H4 (cell line): ENCODE measurements around the gene ACR. TPM values are rescaled to one million over a fixed set of nuclear protein-coding genes. Genes with fewer than 3 reads are reported as not detected.

Experiments
- DNase-seq: peaks from one replicate; pipeline ENCODE4 v3.0.0-alpha.2; 2015; ENCODE audit warnings: low spot score
- total RNA-seq: library from RNA; depleted of rRNA; stranded (reverse); fragments of >200 nt; shearing (Covaris generic); gene quantifications from 2 replicates; pipeline ENCODE4 v1.2.3, GENCODE V29; 2014; rRNA removed

ACR gene
- not detected in 2 replicates for total RNA-seq

DNA sequence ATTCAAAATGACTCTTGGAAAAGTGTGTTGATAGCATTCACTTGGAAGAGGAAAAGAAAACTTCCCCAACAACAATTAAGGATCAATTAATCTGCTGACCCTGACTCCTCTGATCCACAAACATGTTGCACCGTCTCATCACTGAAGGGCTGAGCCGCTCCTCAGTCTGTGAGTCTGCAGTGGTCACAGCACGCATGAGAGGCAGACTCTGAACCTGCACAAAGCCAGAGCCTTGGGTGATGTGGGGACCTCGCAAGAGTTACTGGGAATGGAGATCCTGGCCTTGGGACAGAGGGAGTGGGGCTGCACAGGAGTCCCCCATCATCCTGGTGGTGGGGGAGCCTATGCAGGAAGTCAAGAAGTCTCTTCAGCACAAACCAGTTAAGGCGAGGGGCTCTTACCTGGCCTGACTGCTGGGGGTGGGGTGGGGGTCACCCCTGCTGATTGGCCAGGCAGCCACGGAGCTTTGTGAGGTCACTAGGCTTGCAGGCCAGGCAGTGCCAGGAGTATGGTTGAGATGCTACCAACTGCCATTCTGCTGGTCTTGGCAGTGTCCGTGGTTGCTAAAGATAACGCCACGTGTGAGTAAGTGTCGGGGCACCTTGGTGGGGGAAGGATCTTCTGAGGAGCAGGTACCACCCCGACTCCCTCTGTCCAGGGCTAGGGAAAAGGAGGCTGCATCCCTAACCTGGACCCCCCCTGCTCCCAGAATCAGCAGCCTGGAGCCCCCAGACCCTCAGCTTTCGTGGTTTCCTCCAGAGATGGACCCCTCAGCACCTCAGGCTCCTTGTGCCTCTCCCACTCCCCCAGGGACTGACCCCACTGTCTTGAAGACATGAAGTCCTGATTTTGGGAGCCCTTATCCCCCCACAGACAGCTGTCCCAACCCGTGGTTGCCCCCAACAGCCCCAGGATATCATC lies at the start of gene ACR:
TSS of gene ACR (plus strand) at position 477 of the 921 bp plus-strand sequence. CDS start at position 509, 32 bp downstream.
- no peak for DNase-seq

DNA sequence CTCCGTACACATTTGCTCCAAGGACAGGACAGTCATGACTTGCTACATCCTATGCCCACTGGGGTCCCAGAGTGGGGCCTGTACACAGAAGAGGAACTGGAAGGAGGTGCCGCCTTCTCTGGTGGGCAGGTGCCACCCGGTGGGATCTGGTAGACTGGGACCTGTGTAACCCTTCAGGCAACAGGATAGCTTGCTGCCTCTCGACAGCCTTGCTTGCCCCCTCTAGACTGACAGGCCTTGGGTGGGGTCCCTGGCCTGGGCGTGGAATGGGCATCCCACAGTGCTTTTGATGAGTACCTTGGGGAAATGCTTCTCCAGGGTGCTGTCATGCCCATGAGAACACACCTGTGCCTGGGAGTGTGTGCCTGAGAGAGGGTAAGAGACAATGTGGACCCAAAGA lies 49.6 kb upstream of the ACR start:
- no peak for DNase-seq

DNA sequence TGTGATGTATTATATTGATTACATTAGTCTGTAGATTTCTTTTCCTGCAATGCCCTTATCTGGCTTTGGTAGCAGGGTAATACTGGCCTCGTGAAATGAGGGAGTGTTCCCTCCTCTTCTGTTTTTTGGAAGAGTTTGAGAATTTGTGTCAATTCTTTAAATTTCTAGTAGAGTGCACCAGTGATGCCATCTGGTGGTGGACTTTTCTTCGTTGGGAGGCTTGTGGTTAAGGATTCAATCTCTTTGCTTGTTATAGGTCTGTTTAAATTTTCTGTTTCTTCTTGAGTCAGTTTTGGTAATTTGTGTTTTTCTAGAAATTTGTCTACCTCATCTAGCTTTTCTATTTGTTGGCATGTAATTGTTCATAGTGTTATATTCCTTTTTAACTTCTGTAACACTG lies 46.5 kb upstream of the ACR start:
- DNase-seq, result no peak

DNA sequence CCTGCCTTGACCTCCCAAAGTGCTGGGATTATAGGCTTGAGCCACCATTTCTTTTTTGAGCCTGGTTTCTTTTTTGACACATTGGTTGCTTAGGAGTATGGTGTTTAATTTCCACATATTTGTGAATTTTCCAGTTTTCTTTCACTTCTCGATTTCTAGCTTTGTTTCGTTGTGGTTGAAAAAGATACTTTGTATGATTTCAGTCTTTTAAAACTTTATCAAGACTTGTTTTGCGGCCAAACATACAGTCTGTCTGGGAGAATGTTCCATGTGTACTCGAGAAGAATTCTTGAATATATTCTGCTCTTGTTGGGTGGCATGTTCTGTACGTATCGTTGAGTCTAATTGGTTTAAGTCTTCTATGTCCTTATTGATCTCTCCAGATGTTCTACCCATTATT lies 44.5 kb upstream of the ACR start:
- DNase-seq, result no peak

DNA sequence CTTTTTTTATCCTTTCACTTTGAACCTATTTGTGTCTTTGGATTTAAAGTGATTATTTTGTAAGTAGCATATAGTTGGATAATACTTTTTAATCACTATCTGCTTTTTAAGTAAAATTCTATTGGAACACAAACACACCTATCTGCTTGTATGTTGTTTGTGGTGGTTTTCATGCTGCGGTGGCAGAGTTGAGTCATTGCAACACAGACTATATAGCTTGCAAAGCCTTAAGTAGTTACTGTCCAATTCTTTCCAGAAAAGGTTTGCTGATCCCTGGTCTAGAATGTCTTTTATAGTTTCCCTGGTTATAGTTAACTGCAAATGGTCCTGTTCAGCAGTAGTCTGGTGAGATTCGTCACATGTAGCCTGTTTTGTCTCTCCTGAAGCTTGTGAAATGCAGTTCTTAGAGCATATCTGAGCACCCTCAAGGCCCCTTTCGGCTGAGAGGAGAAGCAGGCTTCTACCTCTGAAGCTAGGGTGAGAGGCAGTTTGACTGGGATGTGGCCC lies 43.9 kb upstream of the ACR start:
- no peak for DNase-seq

DNA sequence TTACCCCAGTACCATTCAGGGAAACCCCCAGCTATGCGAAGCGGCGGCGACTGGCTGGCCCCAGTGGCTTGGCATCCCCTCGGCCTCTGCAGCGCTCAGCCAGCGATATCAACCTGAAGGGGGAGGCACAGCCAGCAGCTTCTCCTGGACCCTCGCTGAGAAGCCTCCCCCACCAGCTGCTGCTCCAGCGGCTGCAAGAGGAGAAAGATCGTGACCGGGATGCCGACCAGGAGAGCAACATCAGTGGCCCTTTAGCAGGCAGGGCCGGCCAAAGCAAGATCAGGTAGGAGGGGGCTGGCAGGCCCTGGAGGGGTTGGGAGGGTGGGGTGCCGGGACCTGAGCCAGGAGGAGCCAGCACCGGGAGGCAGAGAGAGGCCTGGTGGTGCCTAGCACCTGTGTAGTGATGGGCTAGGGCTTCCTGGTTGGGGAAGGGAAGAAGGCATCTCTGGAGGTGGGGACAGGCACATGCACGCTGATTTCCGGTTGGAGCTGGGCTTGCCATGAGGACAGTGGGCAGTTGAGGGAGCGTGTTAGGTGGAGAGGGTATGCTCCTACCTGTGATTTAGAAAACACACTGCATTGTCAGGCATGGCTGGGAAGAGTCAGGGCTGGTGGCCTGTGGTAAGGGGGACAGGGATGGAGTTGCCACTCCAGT lies 43.1 kb upstream of the ACR start:
- no peak for DNase-seq

DNA sequence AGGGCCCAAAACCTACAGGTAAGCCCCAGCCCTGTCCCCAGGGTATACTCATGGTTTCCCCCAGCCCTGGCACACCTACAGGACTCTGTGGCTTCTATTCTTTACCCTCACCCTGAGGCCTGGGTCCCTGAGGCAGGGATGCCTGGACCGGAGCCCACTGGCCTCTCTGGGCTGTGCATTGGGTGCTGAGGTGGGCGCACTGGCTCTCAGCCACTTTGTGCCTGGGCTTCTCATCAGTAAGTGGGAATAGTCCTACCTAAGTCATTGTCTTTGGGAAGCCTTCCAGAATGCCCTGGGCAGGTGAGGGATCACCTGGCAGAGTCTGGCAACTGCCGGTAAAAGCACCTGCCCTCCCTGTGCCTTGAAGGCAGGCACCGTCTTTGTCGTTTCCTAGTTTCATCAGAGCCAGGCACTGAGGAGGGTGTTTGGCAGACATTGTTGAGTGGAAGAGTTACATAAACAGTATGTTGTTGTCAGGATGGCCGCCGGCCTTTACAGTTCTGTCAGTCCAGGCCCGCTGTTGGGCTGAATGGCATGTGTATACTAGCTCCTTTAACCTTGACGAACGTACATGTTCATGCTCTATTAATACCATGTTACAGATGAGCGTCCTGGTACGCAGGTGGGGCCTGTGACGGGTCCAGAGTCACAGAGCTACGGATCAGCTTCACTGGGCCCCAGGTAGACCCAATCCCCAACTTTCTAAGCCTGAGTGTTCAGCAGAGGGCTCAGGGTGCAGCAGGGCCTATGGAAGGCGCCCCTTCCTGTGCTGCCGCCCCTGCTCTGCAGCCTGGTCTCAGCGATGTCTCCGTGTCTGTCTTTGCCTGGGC lies 42.4 kb upstream of the ACR start:
- DNase-seq, result no peak

DNA sequence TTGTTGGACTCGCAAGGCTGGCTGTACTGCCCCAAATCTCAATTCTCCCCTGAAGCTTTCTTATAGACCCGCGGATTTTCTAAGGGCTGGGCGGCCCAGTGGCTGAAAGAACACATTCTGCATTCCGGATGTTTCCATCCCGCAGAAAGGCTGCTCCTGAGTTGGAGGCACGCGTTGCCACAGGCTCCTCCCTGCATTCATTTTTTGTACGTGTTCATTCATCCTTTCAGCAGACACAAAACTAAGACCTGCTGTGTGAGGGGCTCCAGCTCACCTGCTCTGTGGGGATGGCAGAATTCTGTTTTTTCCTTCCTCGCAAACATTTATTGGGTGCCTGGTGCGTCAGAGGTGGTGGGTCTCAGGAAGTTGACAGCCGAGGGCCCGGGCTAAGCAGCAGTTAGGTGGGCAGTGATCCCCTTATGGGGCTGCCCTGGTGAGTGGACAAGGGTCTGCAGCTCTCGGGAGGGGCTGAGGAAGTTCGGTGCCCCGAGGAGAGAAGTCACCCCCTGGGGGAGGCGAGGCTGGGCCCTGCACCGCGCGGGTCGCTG lies 41.7 kb upstream of the ACR start:
- DNase-seq, result no peak

DNA sequence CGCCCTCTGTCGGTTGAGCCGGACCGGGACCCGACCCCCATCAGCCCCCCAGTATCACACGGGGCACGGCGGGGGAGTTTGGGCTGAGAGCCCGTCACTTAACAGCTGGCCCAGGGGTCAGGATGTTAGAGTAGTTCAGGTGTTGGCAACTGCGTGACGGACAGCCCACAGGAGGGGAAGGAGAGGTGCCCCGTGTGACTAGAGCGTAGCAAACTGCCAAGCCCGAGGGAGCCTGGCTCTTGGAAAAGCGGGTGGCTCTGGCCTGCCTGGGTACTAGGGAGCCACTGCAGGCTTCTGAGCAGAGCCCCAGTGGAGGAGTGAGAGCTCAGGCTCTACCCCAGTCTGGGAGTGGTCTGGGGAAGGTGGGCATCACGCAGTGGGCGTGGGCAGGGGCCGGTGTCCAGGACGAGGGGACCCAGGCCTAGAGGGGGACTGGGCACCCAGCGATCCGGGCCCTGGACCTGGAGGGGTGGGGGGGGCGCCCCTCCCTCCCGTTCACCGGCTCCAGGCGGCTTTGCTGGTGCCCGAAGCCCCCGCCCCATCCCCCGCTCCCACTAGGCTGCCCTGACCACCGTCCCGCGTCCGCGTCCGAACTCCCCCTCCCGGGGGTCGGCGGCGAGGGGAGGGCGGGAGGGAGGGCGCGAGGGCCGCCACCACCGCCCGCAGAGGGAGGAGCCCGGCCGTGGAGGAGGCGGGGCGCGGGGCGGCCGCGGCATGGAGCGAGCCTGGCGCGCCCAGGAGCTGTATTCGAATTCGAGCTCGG lies 41.0 kb upstream of the ACR start:
- no peak for DNase-seq

DNA sequence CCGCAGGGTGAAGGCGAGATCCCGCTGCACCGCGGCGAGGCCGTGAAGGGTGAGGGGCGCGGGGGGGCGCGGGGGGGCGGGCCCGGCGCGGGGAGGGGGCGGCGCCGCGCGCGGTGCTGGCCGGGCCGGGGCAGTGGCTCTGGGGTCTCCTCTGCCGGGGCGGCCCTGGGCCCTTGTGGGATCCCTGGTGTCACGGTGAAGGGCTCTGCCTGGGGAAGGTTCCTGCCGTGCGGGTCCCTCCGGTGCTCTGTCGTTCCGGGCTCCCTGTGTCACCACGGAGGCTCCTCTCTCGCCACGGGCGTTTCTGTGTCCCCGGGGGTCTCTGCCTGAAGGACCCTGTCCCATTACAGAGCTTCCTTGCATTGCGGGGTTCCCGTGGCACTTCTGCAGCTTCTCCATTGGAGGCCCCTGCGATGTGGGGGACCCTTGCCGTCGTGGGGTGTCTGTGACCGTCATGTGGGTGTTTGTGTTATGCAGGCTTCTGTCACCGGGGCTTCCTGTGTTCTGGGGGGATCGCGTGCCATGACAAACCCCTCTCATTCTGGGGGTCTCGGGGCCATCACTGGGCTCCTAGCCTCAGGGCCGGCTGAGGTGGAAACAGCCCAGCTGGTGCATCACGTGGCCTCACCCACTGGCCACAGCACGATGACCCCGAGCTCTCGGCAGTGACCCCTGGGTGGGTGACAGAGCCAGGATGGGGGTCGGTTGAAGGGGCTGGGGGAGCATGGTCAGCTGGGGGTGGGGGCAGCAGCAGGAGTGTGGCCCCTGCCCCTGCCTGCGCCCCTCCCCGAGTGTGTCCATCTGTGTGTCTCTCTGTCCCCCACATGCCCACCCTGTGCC lies 40.1 kb upstream of the ACR start:
- no peak for DNase-seq

DNA sequence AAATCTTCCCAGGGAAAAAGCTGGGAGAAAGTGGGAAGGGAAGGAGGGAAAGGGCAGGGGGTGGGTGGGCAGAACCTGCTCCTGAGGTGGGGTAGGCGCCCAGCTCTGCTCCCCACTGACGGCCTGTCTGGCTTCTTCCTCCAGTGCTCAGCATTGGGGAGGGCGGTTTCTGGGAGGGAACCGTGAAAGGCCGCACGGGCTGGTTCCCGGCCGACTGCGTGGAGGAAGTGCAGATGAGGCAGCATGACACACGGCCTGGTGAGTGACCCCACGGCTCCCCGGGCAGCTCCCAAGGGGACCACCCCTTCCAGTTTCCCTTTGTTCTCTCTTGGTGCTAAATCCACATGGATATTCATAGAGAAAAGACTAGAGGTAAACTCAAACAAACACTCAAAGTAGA lies 39.5 kb upstream of the ACR start:
- DNase-seq, result no peak

DNA sequence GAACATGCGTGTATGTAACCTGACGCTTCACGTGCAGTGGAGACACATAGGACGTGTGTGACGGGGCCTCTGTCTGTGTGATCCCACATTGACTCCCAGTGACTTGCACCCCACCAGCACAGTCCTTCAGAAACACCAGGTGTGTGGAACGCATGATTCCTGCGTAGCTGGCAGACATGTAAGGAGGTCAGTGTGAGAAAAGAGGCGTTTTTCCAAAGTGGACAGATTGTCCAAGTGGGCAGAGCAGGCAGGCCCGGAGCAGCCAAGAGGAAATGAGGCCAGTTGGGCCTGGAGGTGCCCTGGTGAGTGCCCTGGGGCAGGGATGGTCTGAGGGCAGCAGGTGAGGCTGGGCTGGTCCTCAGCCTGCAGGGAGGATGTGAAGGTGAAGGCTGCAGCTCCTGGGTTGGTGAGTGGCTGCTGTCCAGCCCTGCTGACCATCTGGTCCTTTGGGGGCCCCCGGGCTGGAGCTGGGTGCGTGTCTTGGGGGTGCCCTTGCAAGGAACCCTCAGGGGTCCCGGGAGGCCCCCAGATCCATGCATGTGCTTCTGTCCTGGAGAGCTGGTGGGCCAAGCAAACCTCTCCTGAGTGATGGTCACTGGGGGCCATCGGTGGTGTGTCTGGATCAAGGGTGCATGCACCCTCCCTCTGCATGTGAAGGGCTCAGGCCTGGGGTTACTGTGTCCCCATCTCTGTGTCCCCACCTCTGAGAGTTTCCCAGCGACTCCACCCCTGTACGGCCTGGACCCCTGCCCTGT lies 38.8 kb upstream of the ACR start:
- DNase-seq, result no peak

DNA sequence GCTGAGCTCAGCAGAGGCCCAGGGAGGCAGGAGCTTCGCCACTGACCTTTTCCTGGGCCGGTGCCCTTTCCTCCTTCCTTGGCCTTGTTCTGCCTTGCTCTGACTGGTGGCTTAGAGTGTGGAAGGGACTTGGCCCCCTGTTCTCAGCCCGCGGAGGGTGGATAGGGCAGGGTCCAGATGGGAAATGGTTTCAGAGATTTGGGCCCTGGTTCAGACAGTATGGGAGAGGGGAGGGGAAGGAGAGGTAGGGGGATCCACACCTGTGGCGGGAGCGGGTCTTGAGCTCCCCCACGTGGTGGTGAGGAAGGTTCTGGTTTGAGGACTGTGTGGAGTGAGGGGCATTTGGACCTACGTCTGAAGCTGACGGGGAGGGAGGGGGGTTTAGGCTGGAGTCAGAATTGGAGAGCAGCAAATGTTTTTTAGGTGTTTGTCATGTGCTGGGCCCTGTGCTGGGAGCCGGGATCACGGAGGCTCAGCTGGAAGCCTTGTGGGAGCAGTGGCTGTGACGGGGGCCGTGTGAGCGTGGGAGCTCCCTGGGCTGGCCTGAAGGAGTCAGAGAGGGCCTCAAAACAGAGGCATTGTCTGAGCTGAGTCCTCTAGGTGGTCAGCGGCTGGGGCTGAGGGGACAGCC lies 38.1 kb upstream of the ACR start:
- no peak for DNase-seq

DNA sequence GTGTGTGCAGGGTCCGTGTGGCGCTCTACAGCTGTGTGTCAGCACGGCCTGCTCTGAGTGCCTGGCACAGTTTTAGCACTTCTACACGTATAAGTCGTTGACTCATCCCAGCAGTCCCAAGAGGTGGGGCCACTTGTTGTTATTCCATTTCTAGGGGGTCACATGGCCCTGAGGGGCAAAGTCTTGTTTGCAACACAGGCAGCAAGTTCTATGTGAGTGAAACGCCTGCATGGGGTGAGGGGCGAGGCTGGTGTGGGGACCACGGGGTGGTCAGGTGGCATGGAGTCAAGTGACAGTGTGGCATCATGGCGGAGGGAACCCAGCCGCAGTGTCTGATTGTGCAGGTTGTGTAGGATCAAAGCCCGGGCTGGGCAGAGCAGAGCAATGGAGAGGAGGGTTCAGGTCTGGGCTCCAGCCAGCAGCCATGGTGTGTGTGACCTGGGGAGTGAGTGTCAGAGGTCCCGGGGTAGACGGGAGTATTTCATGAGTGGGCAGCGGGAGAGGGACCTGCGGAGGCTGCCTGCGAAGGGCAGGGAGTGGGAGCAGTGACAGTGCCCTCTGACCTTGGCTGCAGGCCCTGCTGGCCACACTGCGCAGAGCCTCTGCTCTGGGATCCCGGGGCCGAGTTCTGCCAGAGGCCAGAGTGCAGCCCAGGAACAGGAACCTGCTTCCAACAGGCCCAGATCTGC lies 37.5 kb upstream of the ACR start:
- DNase-seq, result no peak

DNA sequence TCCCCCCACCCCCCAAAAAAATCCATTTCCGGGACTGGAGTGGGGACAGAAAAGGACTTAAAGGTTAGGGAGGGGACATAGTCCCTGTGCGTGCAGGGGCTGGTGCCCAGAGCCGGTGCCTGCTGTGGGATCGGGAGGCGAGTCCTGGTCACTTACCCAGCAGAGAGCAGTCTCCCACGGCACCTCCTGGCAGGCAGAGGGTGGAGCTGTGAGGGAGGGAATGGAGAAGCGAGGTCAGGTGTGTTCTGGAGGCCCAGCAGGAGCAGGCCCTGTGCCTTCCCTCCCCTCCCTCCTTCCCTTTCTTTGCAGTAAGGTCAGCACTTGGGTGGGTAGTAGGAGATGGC lies 37.0 kb upstream of the ACR start:
- DNase-seq, result no peak

DNA sequence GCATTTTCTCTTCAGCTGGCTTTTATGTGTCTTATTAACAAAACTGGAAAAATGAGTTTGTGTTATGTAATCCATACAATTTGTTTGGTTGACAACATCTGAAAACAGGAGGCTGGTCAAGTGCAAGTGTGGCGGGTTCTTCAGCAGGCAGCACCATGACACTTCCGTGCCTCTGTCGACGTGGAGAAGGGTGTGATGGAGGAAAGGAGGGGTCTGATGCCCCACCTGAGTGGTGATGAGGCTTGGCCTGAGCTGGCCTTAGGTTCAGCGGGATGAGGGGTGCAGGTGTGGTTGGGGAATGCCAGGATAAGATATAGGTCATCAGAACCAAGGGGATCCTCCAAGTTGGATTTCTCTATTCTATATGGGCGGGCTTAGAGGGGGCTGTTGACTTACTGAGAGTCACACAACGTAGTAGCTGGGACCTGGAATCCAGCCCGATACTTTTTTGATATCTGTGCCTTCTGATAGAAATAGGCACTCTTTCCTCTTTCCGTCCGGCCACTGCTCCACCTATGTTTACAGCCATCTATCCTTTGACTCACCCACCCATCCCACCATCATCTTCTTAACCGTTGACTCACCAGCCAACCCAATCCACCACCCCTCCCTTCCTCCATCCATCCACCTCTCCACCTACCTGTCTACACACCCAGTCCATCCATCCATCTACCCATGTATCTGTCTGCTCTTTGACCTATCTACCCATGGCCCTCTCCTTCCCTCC lies 36.4 kb upstream of the ACR start:
- DNase-seq, result no peak

DNA sequence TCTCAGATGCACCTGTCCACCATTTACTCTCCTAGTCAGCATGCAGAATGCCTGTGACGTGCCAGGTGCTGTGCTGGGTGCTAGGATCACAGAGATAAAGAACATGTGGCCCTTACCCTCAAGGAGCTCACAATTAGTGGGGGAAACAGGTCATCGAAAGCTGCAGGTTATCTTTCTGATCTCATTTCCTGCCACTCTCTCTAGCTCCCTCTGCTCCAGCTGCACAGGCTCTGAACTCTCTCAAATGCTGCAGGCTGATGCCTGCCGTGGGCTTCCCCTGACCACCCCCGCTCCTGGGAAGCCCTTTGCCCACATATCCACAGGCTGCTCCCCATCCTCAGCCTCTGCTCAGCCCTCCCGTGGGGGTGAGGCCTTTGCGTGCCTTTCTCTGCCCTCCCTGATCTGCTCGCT lies 35.7 kb upstream of the ACR start:
- DNase-seq, result no peak
